ENCODE results near the gene ABCD1.

The ABCD1 gene

DNA sequence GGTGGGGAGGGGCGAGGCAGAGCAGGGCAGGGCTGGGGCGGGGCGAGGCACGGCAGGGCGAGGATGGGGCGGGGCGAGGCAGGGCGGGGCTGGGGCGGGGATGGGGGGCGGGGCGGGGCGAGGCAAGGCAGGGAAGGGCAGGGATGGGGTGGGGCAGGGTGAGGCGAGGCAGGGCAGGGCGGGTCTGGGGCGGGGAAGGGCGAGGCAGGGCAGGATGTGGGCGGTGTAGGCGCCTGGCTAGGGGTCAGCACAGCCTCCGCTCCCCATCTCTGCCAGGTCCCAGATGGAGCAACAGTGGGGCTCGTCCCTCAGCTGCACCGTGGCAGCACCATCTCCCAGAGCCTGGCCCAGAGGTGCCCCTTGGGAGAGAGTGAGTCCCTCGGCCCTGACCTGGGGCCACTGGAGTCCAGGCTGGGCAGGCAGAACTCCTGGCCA, 52.0 kb downstream of the ABCD1 start:
- Histone ChIP-seq H3K4me3 (no peak overlapping the region), H3K36me3 (no peaks in the 10 kb centered on the region), H3K9me3 (peaks cover 32% of the 10 kb centered on the region; the same call in 1 of the 2 replicates), H3K4me1 (peaks cover 53% of the 10 kb centered on the region), H3K27me3 (no peaks in the 10 kb centered on the region; the same call in 1 of the 2 replicates), H4K20me1 (no peaks in the 10 kb centered on the region; the same call in 1 of the 2 replicates), H3K9ac (no peak overlapping the region), H3K27ac (no peak overlapping the region), H3K4me2 (no peak overlapping the region)
- TF ChIP-seq Cebpa-rat (IDR thresholded peaks at IDR 0.05) = no peak

DNA sequence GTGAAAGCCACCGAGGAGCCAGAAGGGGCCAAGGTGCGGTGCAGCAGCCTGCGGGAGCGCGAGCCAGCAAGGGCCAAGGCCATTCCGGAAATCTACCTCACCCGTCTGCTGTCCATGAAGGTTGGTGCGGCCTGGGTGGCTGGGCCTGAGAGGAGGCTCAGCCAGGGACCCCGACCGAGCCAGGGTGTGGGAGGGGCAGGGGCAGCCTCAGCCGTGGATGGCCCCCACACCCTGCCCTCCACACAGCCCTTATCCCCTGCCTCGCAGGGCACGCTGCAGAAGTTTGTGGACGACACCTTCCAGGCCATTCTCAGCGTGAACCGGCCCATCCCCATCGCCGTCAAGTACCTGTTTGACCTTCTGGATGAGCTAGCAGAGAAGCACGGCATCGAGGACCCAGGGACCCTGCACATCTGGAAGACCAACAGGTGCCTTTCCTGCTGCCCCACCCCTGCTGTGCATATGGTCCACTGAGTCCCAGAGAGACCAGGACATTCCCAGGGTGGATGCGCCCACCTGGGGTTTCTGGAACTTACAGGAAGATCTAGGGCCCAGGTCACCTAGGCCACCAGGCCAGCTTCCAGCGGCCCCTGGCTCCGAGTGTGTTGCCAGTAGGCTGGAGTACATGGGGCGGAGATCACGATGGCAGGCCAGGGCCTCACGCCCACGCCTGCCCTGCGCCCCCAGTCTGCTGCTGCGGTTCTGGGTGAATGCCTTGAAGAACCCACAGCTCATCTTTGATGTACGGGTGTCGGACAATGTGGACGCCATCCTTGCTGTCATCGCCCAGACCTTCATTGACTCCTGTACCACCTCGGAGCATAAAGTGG, 52.8 kb downstream of the ABCD1 start:
- Histone ChIP-seq H3K27me3 (peaks cover 3% of the 10 kb centered on the region; the same call in 1 of the 2 replicates), H3K9me3 (peaks cover 35% of the 10 kb centered on the region; the same call in 1 of the 2 replicates), H3K4me2 (no peak overlapping the region), H3K36me3 (0 out of 2 replicates have a peak, but pooled peaks cover 2% of the 10 kb centered on the region), H3K4me3 (no peak overlapping the region), H3K4me1 (peaks cover 55% of the 10 kb centered on the region), H3K27ac (no peak overlapping the region), H4K20me1 (peaks cover 7% of the 10 kb centered on the region; the same call in 1 of the 2 replicates), H3K9ac (no peak overlapping the region)
- no peak for TF ChIP-seq Cebpa-rat (IDR thresholded peaks at IDR 0.05)

DNA sequence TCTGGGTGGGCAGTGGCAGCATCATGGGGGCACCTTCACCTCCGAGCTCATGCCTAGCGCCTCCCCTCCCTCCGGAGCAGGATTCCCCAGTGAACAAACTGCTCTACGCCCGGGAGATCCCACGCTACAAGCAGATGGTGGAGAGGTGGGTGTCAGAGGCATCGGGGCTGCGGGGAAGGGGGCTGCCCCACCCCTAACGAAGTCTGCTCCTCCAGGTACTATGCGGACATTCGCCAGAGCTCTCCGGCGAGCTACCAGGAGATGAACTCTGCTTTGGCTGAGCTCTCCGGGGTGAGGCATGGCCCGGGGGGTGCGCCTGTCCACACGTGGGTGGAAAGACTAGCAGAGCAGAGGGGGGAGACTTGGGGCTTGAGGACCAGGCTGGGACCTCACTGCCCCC, 53.5 kb downstream of the ABCD1 start:
- Histone ChIP-seq H3K4me2 (no peak overlapping the region), H3K4me3 (no peak overlapping the region), H3K27me3 (peaks cover 4% of the 10 kb centered on the region; the same call in 1 of the 2 replicates), H3K27ac (no peak overlapping the region), H3K36me3 (peaks cover 9% of the 10 kb centered on the region; the same call in 1 of the 2 replicates), H3K9ac (no peak overlapping the region), H3K4me1 (peaks cover 56% of the 10 kb centered on the region), H3K9me3 (peaks cover 35% of the 10 kb centered on the region; the same call in 1 of the 2 replicates), H4K20me1 (peaks cover 10% of the 10 kb centered on the region; the same call in 1 of the 2 replicates)
- no peak for TF ChIP-seq Cebpa-rat (IDR thresholded peaks at IDR 0.05)

DNA sequence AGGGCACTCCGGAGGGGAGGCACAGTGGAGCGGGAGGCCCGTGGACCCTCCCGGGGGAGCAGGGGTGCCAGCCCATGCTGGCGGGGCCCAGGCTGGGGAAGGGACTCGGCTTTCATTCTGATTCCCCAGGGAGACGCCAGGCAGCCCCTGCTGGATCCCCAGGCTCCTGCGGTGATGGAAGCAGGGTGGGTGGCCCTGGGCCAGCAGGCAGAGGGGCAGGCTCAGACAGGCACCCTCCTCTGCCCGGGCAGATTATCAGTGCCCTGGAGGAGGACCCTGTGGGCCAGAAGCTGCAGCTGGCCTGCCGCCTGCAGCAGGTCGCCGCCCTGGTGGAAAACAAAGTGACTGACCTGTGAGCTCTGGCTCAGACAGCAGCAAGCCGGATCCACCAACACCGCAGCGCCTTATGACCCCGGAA, 54.0 kb downstream of the ABCD1 start:
- Histone ChIP-seq H3K27ac (no peak overlapping the region), H3K9ac (no peak overlapping the region), H3K4me2 (no peak overlapping the region), H4K20me1 (peaks cover 10% of the 10 kb centered on the region; the same call in 1 of the 2 replicates), H3K4me3 (no peak overlapping the region), H3K4me1 (peaks cover 61% of the 10 kb centered on the region), H3K36me3 (peaks cover 14% of the 10 kb centered on the region), H3K9me3 (peaks cover 30% of the 10 kb centered on the region), H3K27me3 (peaks cover 4% of the 10 kb centered on the region; the same call in 1 of the 2 replicates)
- no peak for TF ChIP-seq Cebpa-rat (IDR thresholded peaks at IDR 0.05)

DNA sequence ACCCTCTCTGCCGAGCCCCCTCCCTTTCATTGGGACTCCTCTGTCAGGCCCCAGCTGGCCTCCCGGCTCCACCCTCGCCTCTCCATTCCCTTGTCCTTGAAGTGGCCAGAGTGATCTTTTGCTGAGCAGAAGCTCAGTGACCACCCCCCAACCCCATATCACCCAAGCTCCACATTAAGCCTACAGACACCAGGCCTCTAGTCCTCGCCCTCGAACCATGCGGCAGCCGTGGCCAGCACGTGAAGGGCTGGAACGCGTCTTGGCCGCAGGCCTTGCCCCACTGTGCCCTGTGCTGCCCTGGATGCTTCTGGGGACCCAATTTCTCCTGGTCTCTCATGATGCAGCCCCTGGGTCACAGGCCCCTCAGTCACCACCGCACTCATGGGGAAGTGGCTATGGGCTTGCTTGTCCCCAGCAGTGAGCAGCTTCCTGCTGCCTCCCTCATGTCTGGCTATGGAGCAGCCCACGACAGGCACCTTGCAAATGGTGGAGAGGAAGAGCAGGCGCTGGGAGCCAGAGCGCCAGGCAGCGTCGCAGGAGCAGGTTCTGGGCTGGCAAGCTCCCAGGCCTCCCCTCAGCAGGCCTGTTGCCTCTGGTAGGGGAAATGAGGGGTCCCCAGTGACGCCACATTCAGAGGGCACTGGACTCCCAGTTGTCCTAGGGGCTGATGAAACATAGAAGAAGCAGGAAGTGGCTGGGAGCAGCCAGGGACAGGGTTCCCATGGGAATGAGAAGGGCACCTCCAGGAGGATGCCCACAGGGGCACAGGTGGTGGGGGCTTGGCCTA, 55.4 kb downstream of the ABCD1 start:
- peak overlapping the region; percentile 76 for H3K4me2 ChIP-seq
- peaks cover 28% of the 10 kb centered on the region for H3K9me3 ChIP-seq

DNA sequence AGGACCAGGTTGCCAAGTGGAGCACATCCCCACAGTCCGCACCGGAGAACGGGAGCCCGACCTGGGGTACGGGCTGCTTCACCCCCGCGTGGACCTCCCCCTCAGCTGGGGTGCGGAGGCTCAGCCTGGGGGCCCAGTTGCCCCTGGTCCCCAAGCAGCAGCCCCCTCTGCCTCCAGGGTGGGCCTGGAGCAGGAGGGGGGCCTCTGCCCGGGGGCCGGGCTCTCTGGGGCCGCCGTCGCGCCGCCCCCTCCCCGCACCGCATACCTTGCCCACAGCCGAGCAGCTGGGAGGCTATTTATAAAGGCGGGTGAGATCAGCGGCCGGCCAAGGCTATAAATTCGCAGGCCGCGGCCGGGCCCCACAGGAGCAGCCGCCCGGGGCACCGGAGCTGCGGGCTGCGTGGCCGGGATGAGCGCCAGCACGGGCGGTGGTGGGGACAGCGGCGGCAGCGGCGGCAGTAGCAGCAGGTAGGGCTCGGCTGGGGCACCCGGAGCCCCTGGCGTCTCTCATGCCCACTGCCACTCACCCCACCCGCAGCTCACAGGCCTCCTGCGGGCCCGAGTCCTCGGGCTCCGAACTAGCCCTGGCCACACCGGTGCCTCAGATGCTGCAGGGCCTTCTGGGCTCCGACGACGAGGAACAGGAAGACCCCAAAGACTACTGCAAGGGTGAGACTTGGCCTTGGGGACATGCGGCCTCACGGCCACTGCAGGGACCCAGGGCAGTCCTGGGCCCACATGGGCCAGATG, 56.2 kb downstream of the ABCD1 start, which contains the start of gene SRPK3:
SRPK3 (plus strand) TSS at position 364 of the 750 bp plus-strand sequence; CDS start at position 410, 46 bp downstream.
- H4K20me1 ChIP-seq = peaks cover 10% of the 10 kb centered on the region; the same call in 1 of the 2 replicates
- peaks cover 20% of the 10 kb centered on the region for H3K9me3 ChIP-seq
- TF ChIP-seq Cebpa-rat (IDR thresholded peaks at IDR 0.05) = no peak
- H3K9ac ChIP-seq = peak within 1 kb of the TSS; percentile 65
- peaks cover 26% of the 10 kb centered on the region for H3K36me3 ChIP-seq
- H3K27me3 ChIP-seq = peaks cover 5% of the 10 kb centered on the region; the same call in 1 of the 2 replicates
- peaks cover 66% of the 10 kb centered on the region for H3K4me1 ChIP-seq
- peak within 1 kb of the TSS; percentile 76 for H3K4me2 ChIP-seq
- peak within 1 kb of the TSS; percentile 52 for H3K4me3 ChIP-seq
- H3K27ac ChIP-seq = peak within 1 kb of the TSS; percentile 77

More for the DNA sequence above, 55.4 kb downstream of the ABCD1 start:
- Histone ChIP-seq H4K20me1 (peaks cover 10% of the 10 kb centered on the region; the same call in 1 of the 2 replicates), H3K27me3 (peaks cover 4% of the 10 kb centered on the region; the same call in 1 of the 2 replicates), H3K36me3 (peaks cover 19% of the 10 kb centered on the region), H3K9ac (peak overlapping the region; percentile 65), H3K27ac (peak overlapping the region; percentile 77), H3K4me3 (peak overlapping the region; percentile 52), H3K4me1 (peaks cover 64% of the 10 kb centered on the region)
- no peak for TF ChIP-seq Cebpa-rat (IDR thresholded peaks at IDR 0.05)

DNA sequence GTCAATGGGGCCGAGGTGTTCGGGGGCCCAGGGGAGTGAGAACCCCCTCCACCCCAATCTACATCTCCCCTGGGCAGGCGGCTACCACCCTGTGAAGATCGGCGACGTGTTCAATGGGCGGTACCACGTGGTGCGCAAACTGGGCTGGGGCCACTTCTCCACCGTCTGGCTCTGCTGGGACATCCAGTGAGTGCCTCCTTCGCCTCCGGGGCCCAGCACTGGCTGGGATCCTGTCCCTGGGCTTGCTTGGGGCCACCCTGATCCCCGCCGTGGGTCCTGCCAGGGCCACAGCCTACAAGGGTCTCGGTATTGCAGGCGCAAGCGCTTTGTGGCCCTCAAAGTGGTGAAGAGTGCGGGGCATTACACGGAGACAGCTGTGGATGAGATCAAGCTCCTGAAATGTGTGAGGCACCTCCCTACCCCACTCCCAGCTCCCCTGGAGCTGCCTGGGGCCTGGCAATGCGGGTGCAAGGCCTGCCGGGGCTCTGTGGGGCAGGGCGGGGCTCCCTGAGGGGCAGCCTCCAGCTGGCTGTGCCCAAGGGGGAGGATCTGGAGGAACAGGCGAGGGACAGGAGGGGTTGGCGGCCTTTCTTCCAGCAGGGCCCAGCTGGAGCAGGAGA, 56.9 kb downstream of the ABCD1 start:
- Histone ChIP-seq H3K27me3 (peaks cover 9% of the 10 kb centered on the region; the same call in 1 of the 2 replicates), H3K4me1 (peaks cover 71% of the 10 kb centered on the region), H3K27ac (peak overlapping the region; percentile 77), H3K36me3 (peaks cover 33% of the 10 kb centered on the region), H4K20me1 (peaks cover 10% of the 10 kb centered on the region; the same call in 1 of the 2 replicates), H3K4me3 (peak overlapping the region; percentile 52), H3K9ac (peak overlapping the region; percentile 65), H3K4me2 (peak overlapping the region; percentile 76), H3K9me3 (peaks cover 20% of the 10 kb centered on the region)
- no peak for TF ChIP-seq Cebpa-rat (IDR thresholded peaks at IDR 0.05)

DNA sequence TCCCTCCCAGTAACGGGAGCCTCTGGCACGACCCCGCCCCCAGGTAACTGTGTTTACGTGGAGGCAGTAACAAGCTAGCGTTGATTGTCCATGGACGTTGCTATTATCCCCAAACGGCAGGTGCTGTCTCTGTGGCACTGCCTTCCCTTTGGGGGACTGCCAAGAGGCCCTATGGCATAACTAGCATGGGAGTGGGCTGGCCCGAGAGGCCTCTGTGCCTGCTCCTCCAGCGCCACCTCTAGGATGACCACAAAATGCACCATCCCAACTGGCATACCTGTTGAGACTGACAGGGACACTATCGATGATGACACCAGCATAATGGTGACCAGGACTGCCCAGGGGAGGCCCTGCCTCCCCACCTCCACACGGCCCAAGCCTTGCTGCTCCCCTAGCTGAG, 57.7 kb downstream of the ABCD1 start:
- no peak for TF ChIP-seq Cebpa-rat (IDR thresholded peaks at IDR 0.05)
- Histone ChIP-seq H3K9ac (no peak overlapping the region), H3K36me3 (peaks cover 41% of the 10 kb centered on the region), H4K20me1 (peaks cover 16% of the 10 kb centered on the region; the same call in 1 of the 2 replicates), H3K9me3 (peaks cover 20% of the 10 kb centered on the region), H3K27me3 (peaks cover 9% of the 10 kb centered on the region; the same call in 1 of the 2 replicates), H3K4me2 (peak overlapping the region; percentile 76), H3K4me3 (no peak overlapping the region), H3K27ac (no peak overlapping the region), H3K4me1 (peaks cover 71% of the 10 kb centered on the region)

Measured in BLaER1 (cell line).